Muscle layer of duodenum (tissue), 2 donors: Measurements from ENCODE around the gene CALR.
"Not testable (repeated sequence)": the region's sequence is repeated elsewhere in the genome, so short reads cannot be mapped to it uniquely, and the experiment has no call there.

Experiments
- H3K27ac ChIP-seq: one replicate; pipeline ENCODE4 v1.7.0; 2013; ENCODE audit warnings: mild to moderate bottlenecking, low read length
- H3K27me3 ChIP-seq: one replicate; pipeline ENCODE4 v1.7.0; 2013; ENCODE audit warnings: low read depth, mild to moderate bottlenecking, control low read depth, low read length
- H3K36me3 ChIP-seq, 2 donors: one replicate each; pipeline ENCODE4 v1.7.0; 2013; ENCODE audit warnings: low read length in 2 of 2, control low read depth in 1 of 2, mild to moderate bottlenecking in 1 of 2; ENCODE audit not compliant: insufficient read depth in 2 of 2, control insufficient read depth in 1 of 2
- H3K4me1 ChIP-seq, 2 donors: one replicate each; pipeline ENCODE4 v1.7.0; 2013; ENCODE audit warnings: low read length in 2 of 2, mild to moderate bottlenecking in 2 of 2, control low read depth in 1 of 2, moderate library complexity in 1 of 2; ENCODE audit not compliant: insufficient read depth in 2 of 2, control insufficient read depth in 1 of 2
- H3K4me3 ChIP-seq, 2 donors: one replicate each; pipeline ENCODE4 v1.7.0; 2013; ENCODE audit warnings: low read length in 2 of 2, low read depth in 1 of 2, mild to moderate bottlenecking in 1 of 2
- H3K9me3 ChIP-seq, 2 donors: one replicate each; pipeline ENCODE4 v1.7.0; 2013; ENCODE audit warnings: low read length in 2 of 2, control low read depth in 1 of 2, mild to moderate bottlenecking in 1 of 2; ENCODE audit not compliant: control insufficient read depth in 1 of 2
- donor health status: healthy.

The CALR gene

GRCh38 chr19:12937927-12938778, at the start of gene CALR:
TSS of gene CALR (plus strand) at chr19:12938609. CDS start at chr19:12938680, 71 bp downstream.
- no peaks in the 10 kb centered on the region for H3K9me3 ChIP-seq
- H3K36me3 ChIP-seq, result peaks cover 20 to 31% of the 10 kb centered on the region in 2 donors
- H3K4me3 ChIP-seq, result peak within 1 kb of the TSS; percentile 99
- H3K27ac ChIP-seq, result peak within 1 kb of the TSS; percentile 94
- peaks cover 20 to 38% of the 10 kb centered on the region in 2 donors for H3K4me1 ChIP-seq
- no peaks in the 10 kb centered on the region for H3K27me3 ChIP-seq

GRCh38 chr19:12890299-12890786, 48.1 kb upstream of the CALR start:
- not testable (repeated sequence) for H3K27ac ChIP-seq, H3K9me3 ChIP-seq, H3K27me3 ChIP-seq
- peak overlapping the region; percentile 74 to 98 for H3K4me3 ChIP-seq
- peaks cover 10% of the 10 kb centered on the region in 2 donors for H3K36me3 ChIP-seq
- H3K4me1 ChIP-seq, result peaks cover 6 to 25% of the 10 kb centered on the region in 2 donors

GRCh38 chr19:12890787-12891552, 47.4 kb upstream of the CALR start, which contains the start of gene GCDH:
TSS of gene GCDH (plus strand) at chr19:12891160. CDS start at chr19:12891305, 145 bp downstream.
- Histone ChIP-seq H3K9me3 (no peaks in the 10 kb centered on the region), H3K4me3 (peak within 1 kb of the TSS; percentile 74 to 98), H3K27ac (no peak within 1 kb of the TSS), H3K27me3 (no peaks in the 10 kb centered on the region), H3K4me1 (peaks cover 6 to 19% of the 10 kb centered on the region in 2 donors), H3K36me3 (peaks cover 11 to 12% of the 10 kb centered on the region in 2 donors)

DNA sequence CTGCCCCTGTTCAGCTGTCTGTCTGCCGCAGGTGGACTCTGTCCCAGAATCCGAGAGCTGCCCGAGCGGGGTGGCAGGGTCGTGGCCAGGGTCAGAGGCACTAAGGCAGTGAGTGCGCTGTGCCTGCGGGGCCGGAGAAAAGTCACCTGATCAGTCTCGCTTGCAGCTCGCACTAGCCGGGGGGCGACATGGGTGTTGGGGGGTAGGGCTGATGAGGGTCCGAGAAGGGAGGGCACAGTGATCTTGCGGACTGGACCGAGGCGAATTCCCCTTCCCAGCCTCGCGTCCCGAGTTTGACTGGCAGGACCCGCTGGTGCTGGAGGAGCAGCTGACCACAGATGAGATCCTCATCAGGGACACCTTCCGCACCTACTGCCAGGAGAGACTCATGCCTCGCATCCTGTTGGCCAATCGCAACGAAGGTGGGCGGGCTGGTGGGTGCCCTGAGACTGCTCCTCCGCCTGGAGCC, 46.8 kb upstream of the CALR start:
- Histone ChIP-seq H3K27ac (no peak overlapping the region), H3K9me3 (no peaks in the 10 kb centered on the region), H3K27me3 (no peaks in the 10 kb centered on the region), H3K4me3 (peak overlapping the region; percentile 74 to 98), H3K36me3 (peaks cover 17 to 18% of the 10 kb centered on the region in 2 donors), H3K4me1 (peaks cover 6 to 17% of the 10 kb centered on the region in 2 donors)

DNA sequence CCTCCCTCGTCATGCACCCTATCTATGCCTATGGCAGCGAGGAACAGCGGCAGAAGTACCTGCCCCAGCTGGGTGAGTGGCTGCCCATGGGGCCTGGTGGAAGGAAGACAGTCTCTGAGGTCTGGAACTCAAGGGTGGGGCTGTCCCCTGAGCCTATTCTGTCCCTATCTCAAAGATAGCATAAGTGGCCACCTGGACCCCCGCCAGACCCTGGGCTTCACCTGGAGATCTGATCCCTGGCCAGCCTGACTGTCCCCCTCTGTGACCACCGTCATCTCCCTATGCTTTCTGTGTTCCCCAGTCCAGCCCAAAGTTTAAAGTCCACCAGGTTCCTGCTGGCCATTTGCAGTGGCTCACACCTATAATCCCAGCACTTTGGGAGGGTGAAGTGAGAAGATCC, 44.8 kb upstream of the CALR start:
- Histone ChIP-seq H3K27ac (no peak overlapping the region), H3K4me3 (no peak overlapping the region), H3K36me3 (peaks cover 17 to 36% of the 10 kb centered on the region in 2 donors), H3K4me1 (peaks cover 6 to 17% of the 10 kb centered on the region in 2 donors), H3K9me3 (no peaks in the 10 kb centered on the region), H3K27me3 (no peaks in the 10 kb centered on the region)

DNA sequence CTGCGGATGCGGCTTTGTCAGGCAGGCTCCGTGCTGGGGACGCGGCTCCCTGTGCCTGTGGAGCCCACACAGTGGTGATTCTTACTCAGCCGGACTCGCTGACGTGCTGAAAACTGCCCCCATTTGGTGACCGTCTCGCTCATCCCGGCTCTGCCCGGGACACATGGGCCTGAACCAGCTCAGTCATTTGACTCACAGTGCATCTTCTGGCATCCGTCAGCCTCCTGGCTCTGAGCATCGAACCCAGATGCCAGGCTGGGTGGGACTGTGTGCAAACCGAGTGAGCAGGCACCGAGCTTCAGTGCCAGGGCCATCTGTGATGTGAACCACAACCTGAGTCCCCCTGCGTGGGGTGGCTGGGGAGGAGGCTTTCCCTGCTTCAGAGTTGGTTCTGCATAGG, 41.9 kb upstream of the CALR start:
- Histone ChIP-seq H3K4me3 (no peak overlapping the region), H3K36me3 (peaks cover 17 to 45% of the 10 kb centered on the region in 2 donors), H3K27ac (no peak overlapping the region), H3K9me3 (no peaks in the 10 kb centered on the region), H3K27me3 (no peaks in the 10 kb centered on the region), H3K4me1 (peaks cover 6 to 8% of the 10 kb centered on the region in 2 donors)

DNA sequence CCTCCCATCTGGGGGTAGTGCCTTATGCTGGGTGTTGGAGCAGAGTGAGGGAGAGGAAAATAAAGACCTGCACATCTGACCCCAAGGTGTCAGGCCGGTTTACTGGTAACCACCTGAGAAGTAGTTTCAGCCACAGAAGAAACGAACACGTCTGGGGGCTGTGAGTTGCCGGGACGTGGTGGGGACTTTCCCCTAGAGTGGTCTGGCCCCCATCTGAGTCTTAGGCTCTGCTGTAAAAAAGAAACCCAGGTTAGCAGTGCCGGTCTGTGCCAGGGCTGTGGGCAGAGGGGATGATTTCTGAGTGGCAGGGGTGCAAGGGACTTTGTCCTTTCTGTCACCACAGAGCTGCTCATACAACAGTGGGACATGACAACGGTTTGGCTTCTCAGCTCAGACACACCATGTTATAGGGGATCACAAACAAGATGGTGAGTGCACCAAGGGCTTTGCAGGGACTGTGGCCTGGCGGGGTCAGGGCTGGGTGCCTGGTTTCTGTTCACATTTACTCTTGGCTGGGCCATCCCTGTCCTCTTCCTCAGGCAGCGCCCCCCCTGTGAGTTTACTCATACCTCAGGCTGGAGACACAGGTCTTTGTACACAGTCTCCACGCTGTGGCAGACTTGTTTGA, 38.4 kb upstream of the CALR start:
- H3K4me3 ChIP-seq, result no peak overlapping the region
- no peaks in the 10 kb centered on the region for H3K9me3 ChIP-seq
- peaks cover 7 to 35% of the 10 kb centered on the region in 2 donors for H3K36me3 ChIP-seq
- no peak overlapping the region for H3K27ac ChIP-seq
- H3K4me1 ChIP-seq, result no peaks in the 10 kb centered on the region
- no peaks in the 10 kb centered on the region for H3K27me3 ChIP-seq

GRCh38 chr19:12907166-12907565, 31.2 kb upstream of the CALR start:
- Histone ChIP-seq H3K27me3 (no peaks in the 10 kb centered on the region), H3K4me3 (no peak overlapping the region), H3K36me3 (no peaks in the 10 kb centered on the region), H3K9me3 (no peaks in the 10 kb centered on the region), H3K4me1 (peaks cover 0 to 3% of the 10 kb centered on the region in 2 donors), H3K27ac (no peak overlapping the region)

- H3K4me3 ChIP-seq, result peak overlapping the region; percentile 30 to 34
- peaks cover 7 to 26% of the 10 kb centered on the region in 2 donors for H3K4me1 ChIP-seq
- H3K27ac ChIP-seq, result no peak overlapping the region
- H3K36me3 ChIP-seq, result no peaks in the 10 kb centered on the region
- no peaks in the 10 kb centered on the region for H3K9me3 ChIP-seq
- H3K27me3 ChIP-seq, result no peaks in the 10 kb centered on the region
Measured at GRCh38 chr19:12912571-12912970, 25.8 kb upstream of the CALR start.

GRCh38 chr19:12913011-12913561, 25.3 kb upstream of the CALR start:
- Histone ChIP-seq H3K36me3 (no peaks in the 10 kb centered on the region), H3K27me3 (no peaks in the 10 kb centered on the region), H3K27ac (peak overlapping the region; percentile 65), H3K4me3 (peak overlapping the region; percentile 30 to 34), H3K4me1 (peaks cover 7 to 26% of the 10 kb centered on the region in 2 donors), H3K9me3 (no peaks in the 10 kb centered on the region)
